Measurements from ENCODE around the gene STK32B. TPM values are rescaled to one million over a fixed set of nuclear protein-coding genes. Genes with fewer than 3 reads are reported as not detected.

Gene STK32B
- total RNA-seq, 1 experiment from 2014 or later = 1.1 TPM

DNA sequence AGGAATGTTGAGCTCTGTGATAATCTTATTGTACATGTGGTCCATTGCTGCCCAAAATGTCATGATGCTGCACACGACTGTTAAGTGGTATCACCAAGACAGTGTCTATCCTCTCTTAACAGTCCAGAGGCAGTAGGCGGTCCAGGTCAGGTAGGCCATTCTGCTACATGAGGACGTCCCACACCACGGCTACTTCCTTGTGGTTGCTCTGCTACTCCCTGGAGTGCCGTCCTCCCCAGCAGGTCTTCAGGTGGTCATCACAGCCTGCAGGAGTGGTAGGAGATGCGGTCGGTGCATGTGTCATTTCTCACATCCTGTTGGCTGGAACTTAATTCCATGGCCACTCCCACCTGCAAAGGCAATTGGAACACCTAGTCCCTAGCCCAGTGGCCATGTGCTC lies 11.5 kb upstream of the STK32B start:
- Histone ChIP-seq H3K79me2 (ENCODE audit: low read length) (no peaks in the 10 kb centered on the region), H3K27me3 (ENCODE audit: low read length) (no peaks in the 10 kb centered on the region), H3K36me3 (ENCODE audit: low read depth, low read length) (no peaks in the 10 kb centered on the region), H3F3A (ENCODE audit: low read length, unreplicated experiment) (no peaks in the 10 kb centered on the region), H4K20me1 (ENCODE audit: low read length) (no peaks in the 10 kb centered on the region), H2AFZ (ENCODE audit: low read length) (no peak overlapping the region), H3K9me3 (ENCODE audit: low read length) (no peaks in the 10 kb centered on the region), H3K4me1 (ENCODE audit: insufficient read depth, low read length) (peaks cover 23% of the 10 kb centered on the region), H3K9ac (ENCODE audit: low read length) (no peak overlapping the region), H3K4me2 (ENCODE audit: low read length) (no peak overlapping the region), H3K9me2 (replicated peaks; ENCODE audit: low read length) (no peaks in the 10 kb centered on the region), H3K4me3 (ENCODE audit: low read length) (no peak overlapping the region), H3K27ac (ENCODE audit: low read length) (no peak overlapping the region)
- intact Hi-C loops (cut with micrococcal nuclease) = no loop called here
- DNase-seq = no peak
- ChIA-PET CTCF (no interaction called here), POLR2A (ENCODE audit: unreplicated experiment) (no interaction called here)
- TF ChIP-seq EZH2 (IDR thresholded peaks at IDR 0.05; ENCODE audit: low read length, unreplicated experiment) (no peak), EZH2phosphoT487 (IDR thresholded peaks at IDR 0.05; ENCODE audit: borderline replicate concordance, low read length) (no peak)
- TF ChIP-seq, protein P1, sequence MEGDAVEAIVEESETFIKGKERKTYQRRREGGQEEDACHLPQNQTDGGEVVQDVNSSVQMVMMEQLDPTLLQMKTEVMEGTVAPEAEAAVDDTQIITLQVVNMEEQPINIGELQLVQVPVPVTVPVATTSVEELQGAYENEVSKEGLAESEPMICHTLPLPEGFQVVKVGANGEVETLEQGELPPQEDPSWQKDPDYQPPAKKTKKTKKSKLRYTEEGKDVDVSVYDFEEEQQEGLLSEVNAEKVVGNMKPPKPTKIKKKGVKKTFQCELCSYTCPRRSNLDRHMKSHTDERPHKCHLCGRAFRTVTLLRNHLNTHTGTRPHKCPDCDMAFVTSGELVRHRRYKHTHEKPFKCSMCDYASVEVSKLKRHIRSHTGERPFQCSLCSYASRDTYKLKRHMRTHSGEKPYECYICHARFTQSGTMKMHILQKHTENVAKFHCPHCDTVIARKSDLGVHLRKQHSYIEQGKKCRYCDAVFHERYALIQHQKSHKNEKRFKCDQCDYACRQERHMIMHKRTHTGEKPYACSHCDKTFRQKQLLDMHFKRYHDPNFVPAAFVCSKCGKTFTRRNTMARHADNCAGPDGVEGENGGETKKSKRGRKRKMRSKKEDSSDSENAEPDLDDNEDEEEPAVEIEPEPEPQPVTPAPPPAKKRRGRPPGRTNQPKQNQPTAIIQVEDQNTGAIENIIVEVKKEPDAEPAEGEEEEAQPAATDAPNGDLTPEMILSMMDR (conservative IDR thresholded peaks at IDR 0.05; ENCODE audit: low read depth, low read length) = no peak
- no peak for ATAC-seq
- BruUV-seq (replicated peaks) = no TSS peak

DNA sequence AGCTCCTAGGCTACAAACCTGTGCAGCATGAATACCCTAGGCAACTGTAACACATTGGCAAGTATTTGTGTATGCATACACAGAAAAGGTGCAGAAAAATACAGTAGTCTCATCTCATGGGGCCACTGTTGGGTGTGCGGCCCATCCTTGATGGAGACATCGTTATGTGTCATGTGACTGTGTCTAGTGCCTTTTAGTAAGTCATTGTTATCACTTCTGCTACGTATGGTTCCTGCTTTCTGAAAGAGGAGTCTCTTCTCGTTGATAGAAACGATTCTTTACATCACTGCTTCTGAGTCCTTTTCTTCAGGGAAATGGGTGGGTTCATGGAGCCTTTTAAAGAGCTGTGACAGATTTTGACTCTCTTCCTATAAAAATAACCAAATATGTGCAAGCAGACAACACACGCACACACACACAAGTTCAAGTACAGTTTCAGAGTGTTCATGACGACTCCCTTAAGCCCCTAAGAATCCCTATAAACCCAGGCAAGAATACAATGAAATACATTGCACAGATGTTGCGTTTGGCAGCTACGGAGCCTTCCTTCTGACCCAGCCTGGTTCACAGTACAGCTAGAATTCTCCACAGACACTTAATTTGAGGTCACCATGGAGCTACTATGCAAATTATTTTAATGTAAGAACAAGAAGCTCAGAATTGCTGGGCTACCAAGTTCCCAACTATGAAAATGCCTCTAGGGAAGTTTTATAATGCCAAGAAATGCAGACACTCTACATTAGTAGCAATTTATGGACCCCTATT lies 10.2 kb upstream of the STK32B start:
- ChIA-PET POLR2A (ENCODE audit: unreplicated experiment) (no interaction called here), CTCF (no interaction called here)
- BruUV-seq (replicated peaks) = no TSS peak

DNA sequence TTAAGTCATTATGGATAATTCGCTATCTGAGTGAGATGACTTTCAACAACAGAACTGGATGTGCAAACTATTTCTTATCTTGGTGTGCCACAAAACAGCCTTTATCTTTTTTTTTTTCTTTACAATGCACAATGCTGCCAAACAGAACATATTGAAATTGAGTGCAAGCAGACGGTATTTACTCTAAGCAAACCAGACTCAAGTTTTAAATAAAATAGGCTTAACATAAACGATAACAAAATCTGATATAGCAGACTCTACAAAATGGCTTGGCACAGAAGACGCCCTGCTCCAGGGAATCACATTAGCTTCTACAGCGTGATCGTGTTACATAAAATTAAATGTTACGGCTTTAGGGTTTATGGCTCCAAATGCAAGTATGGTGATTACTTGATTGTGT lies 9.6 kb upstream of the STK32B start:
- no peak overlapping the region for H3K27ac ChIP-seq (ENCODE audit: low read length)
- BruUV-seq (replicated peaks) = no TSS peak
- no peak for TF ChIP-seq EZH2 (IDR thresholded peaks at IDR 0.05; ENCODE audit: low read length, unreplicated experiment)
- TF ChIP-seq, protein P1 (conservative IDR thresholded peaks at IDR 0.05; ENCODE audit: low read depth, low read length) = no peak
- TF ChIP-seq EZH2phosphoT487 (IDR thresholded peaks at IDR 0.05; ENCODE audit: borderline replicate concordance, low read length) = no peak
- intact Hi-C loops (cut with micrococcal nuclease) = no loop called here
- POLR2A ChIA-PET (ENCODE audit: unreplicated experiment) = no interaction called here
- no peak overlapping the region for H3K4me3 ChIP-seq (ENCODE audit: low read length)
- H3K9ac ChIP-seq (ENCODE audit: low read length) = no peak overlapping the region
- H3K9me2 ChIP-seq (replicated peaks; ENCODE audit: low read length) = no peaks in the 10 kb centered on the region
- H3K36me3 ChIP-seq (ENCODE audit: low read depth, low read length) = no peaks in the 10 kb centered on the region
- H4K20me1 ChIP-seq (ENCODE audit: low read length) = no peaks in the 10 kb centered on the region
- H3K4me2 ChIP-seq (ENCODE audit: low read length) = no peak overlapping the region
- H3K27me3 ChIP-seq (ENCODE audit: low read length) = no peaks in the 10 kb centered on the region
- H3K4me1 ChIP-seq (ENCODE audit: insufficient read depth, low read length) = peaks cover 23% of the 10 kb centered on the region
- H2AFZ ChIP-seq (ENCODE audit: low read length) = no peak overlapping the region
- no peaks in the 10 kb centered on the region for H3F3A ChIP-seq (ENCODE audit: low read length, unreplicated experiment)
- DNase-seq = no peak
- CTCF ChIA-PET = no interaction called here
- no peak for ATAC-seq
- no peaks in the 10 kb centered on the region for H3K9me3 ChIP-seq (ENCODE audit: low read length)
- no peaks in the 10 kb centered on the region for H3K79me2 ChIP-seq (ENCODE audit: low read length)

More for the DNA sequence above, 10.2 kb upstream of the STK32B start:
- DNase-seq (no peak), ATAC-seq (no peak)
- Histone ChIP-seq H3K4me2 (ENCODE audit: low read length) (no peak overlapping the region), H3K9me3 (ENCODE audit: low read length) (no peaks in the 10 kb centered on the region), H3K9me2 (replicated peaks; ENCODE audit: low read length) (no peaks in the 10 kb centered on the region), H3F3A (ENCODE audit: low read length, unreplicated experiment) (no peaks in the 10 kb centered on the region), H3K4me1 (ENCODE audit: insufficient read depth, low read length) (peaks cover 23% of the 10 kb centered on the region), H4K20me1 (ENCODE audit: low read length) (no peaks in the 10 kb centered on the region), H2AFZ (ENCODE audit: low read length) (no peak overlapping the region), H3K36me3 (ENCODE audit: low read depth, low read length) (no peaks in the 10 kb centered on the region), H3K27ac (ENCODE audit: low read length) (no peak overlapping the region), H3K9ac (ENCODE audit: low read length) (no peak overlapping the region), H3K27me3 (ENCODE audit: low read length) (no peaks in the 10 kb centered on the region), H3K4me3 (ENCODE audit: low read length) (no peak overlapping the region), H3K79me2 (ENCODE audit: low read length) (no peaks in the 10 kb centered on the region)
- TF ChIP-seq EZH2 (IDR thresholded peaks at IDR 0.05; ENCODE audit: low read length, unreplicated experiment) (no peak), EZH2phosphoT487 (IDR thresholded peaks at IDR 0.05; ENCODE audit: borderline replicate concordance, low read length) (no peak)
- TF ChIP-seq, protein P1 (conservative IDR thresholded peaks at IDR 0.05; ENCODE audit: low read depth, low read length) = no peak
- intact Hi-C loops (cut with micrococcal nuclease) = no loop called here
